Neural progenitor cell (in vitro differentiated cells): ENCODE measurements around the gene PPM1D. TPM values are rescaled to one million over a fixed set of nuclear protein-coding genes. Genes with fewer than 3 reads are reported as not detected.

ENCODE experiments used
- DNase-seq: peaks from one replicate; pipeline ENCODE4 v3.0.0-alpha.2; 2016; ENCODE audit warnings: low spot score
- H2AFZ ChIP-seq: fragments of 200-600 bp; sonication (generic); replicated peaks from 2 replicates; pipeline ENCODE4 v1.6.1; 2016; ENCODE audit warnings: antibody characterized with exemption
- H3F3A ChIP-seq: fragments of 200-600 bp; sonication (generic); 2 replicates; pipeline ENCODE4 v1.6.1; 2016; ENCODE audit warnings: antibody characterized with exemption, low read depth
- H3K27ac ChIP-seq: fragments of 200-600 bp; sonication (generic); 2 replicates; pipeline ENCODE4 v1.5.1; 2016; ENCODE audit warnings: mild to moderate bottlenecking
- H3K27me3 ChIP-seq: fragments of 200-600 bp; sonication (generic); 2 replicates; pipeline ENCODE4 v1.6.1; 2016; ENCODE audit warnings: mild to moderate bottlenecking, moderate library complexity
- H3K36me3 ChIP-seq: fragments of 200-600 bp; sonication (generic); 2 replicates; pipeline ENCODE4 v1.5.1; 2016
- H3K4me1 ChIP-seq: fragments of 200-600 bp; sonication (generic); 2 replicates; pipeline ENCODE4 v1.6.1; 2016; ENCODE audit warnings: mixed run types
- H3K4me2 ChIP-seq: fragments of 200-600 bp; sonication (generic); 2 replicates; pipeline ENCODE4 v1.6.1; 2016
- H3K4me3 ChIP-seq: fragments of 200-600 bp; sonication (generic); 2 replicates; pipeline ENCODE4 v1.5.1; 2016
- H3K79me2 ChIP-seq: fragments of 200-600 bp; sonication (generic); 2 replicates; pipeline ENCODE4 v1.6.1; 2016; ENCODE audit warnings: low read depth
- H3K9ac ChIP-seq: fragments of 200-600 bp; sonication (generic); 2 replicates; pipeline ENCODE4 v1.6.1; 2016
- H3K9me3 ChIP-seq: fragments of 200-600 bp; sonication (generic); 2 replicates; pipeline ENCODE4 v1.5.1; 2016; ENCODE audit warnings: low read depth
- H4K20me1 ChIP-seq: fragments of 200-600 bp; sonication (generic); 2 replicates; pipeline ENCODE4 v1.6.1; 2016; ENCODE audit warnings: low read depth
- H3K27ac Mint-ChIP-seq: 3 replicates; pipeline ENCODE4 v1.8.0; 2021; ENCODE audit warnings: mixed read lengths
- H3K27me3 Mint-ChIP-seq: 2 replicates; pipeline ENCODE4 v1.8.0; 2022; ENCODE audit warnings: low read depth, mild to moderate bottlenecking, inconsistent platforms, moderate library complexity, mixed read lengths; ENCODE audit not compliant: insufficient read depth
- H3K36me3 Mint-ChIP-seq: 3 replicates; pipeline ENCODE4 v1.8.0; 2021; ENCODE audit warnings: mixed read lengths
- H3K4me1 Mint-ChIP-seq: 3 replicates; pipeline ENCODE4 v1.8.0; 2021; ENCODE audit warnings: mixed read lengths
- H3K4me3 Mint-ChIP-seq: 3 replicates; pipeline ENCODE4 v1.8.0; 2021; ENCODE audit warnings: mild to moderate bottlenecking, moderate library complexity, mixed read lengths
- H3K9me3 Mint-ChIP-seq: 3 replicates; pipeline ENCODE4 v1.8.0; 2020; ENCODE audit warnings: mixed read lengths
- CTCF ChIP-seq: fragments of 200-600 bp; sonication (generic); IDR thresholded peaks from 2 replicates; pipeline ENCODE4 v1.5.1; 2017; ENCODE audit warnings: antibody characterized with exemption, mild to moderate bottlenecking
- EZH2 ChIP-seq: fragments of 200-600 bp; sonication (generic); IDR thresholded peaks from 2 replicates; pipeline ENCODE4 v1.6.1; 2017; ENCODE audit warnings: antibody characterized with exemption, mild to moderate bottlenecking, moderate library complexity
- EZH2phosphoT487 ChIP-seq: fragments of 200-600 bp; sonication (generic); IDR thresholded peaks from 2 replicates; pipeline ENCODE4 v1.6.1; 2017; ENCODE audit warnings: antibody characterized with exemption
- total RNA-seq: library from RNA; depleted of rRNA; stranded (reverse); fragments of >200 nt; gene quantifications from 2 replicates; pipeline ENCODE4 v1.2.3, GENCODE V29; 2015; ENCODE audit warnings: low replicate concordance

PPM1D gene
- total RNA-seq, 1 donor from 2014 or later = 22.9 TPM

DNA sequence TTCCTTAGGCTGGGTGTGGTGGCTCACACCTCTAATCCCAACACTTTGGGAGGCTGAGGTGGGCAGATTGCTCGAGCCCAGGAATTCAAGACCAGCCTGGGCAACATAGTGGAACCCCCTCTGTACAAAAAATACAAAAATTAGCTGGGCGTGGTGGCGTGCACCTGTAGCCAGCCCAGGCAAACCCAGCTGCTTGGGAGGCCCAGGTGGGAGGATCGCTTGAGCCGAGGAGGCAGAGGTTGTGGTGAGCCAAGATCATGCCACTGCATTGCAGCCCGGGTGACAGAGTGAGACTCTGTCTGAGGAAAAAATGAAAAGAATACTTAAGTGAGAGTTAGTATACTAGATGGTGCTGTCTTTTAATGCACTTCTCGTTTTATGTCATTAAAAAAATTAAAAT is 15.1 kb downstream of the PPM1D start:
- peaks cover 12% of the 10 kb centered on the region for H3K36me3 Mint-ChIP-seq
- H3K27ac Mint-ChIP-seq = no peak overlapping the region
- no peaks in the 10 kb centered on the region for H3K27me3 ChIP-seq
- H3K27ac ChIP-seq = no peak overlapping the region
- peaks cover under 1% of the 10 kb centered on the region for H3K9me3 Mint-ChIP-seq
- no peak overlapping the region for H3K4me3 ChIP-seq
- H3K79me2 ChIP-seq = peaks cover 100% of the 10 kb centered on the region
- no peaks in the 10 kb centered on the region for H3K36me3 ChIP-seq
- H2AFZ ChIP-seq = no peak overlapping the region
- peaks cover 8% of the 10 kb centered on the region for H3K4me1 Mint-ChIP-seq
- H3F3A ChIP-seq = no peaks in the 10 kb centered on the region
- H4K20me1 ChIP-seq = no peaks in the 10 kb centered on the region
- H3K9me3 ChIP-seq = no peaks in the 10 kb centered on the region
- H3K9ac ChIP-seq = no peak overlapping the region
- no peak overlapping the region for H3K4me2 ChIP-seq
- H3K4me1 ChIP-seq = no peaks in the 10 kb centered on the region
- TF ChIP-seq EZH2 (no peak), EZH2phosphoT487 (no peak), CTCF (no peak)
- DNase-seq = no peak
- H3K27me3 Mint-ChIP-seq = peaks cover 2% of the 10 kb centered on the region
- H3K4me3 Mint-ChIP-seq = no peak overlapping the region

- Mint-ChIP-seq H3K4me3 (no peak overlapping the region), H3K36me3 (peaks cover 14% of the 10 kb centered on the region), H3K4me1 (peaks cover 8% of the 10 kb centered on the region), H3K9me3 (peaks cover 4% of the 10 kb centered on the region), H3K27me3 (peaks cover 2% of the 10 kb centered on the region), H3K27ac (no peak overlapping the region)
- H4K20me1 ChIP-seq = no peaks in the 10 kb centered on the region
- peaks cover 100% of the 10 kb centered on the region for H3K79me2 ChIP-seq
- no peaks in the 10 kb centered on the region for H3K9me3 ChIP-seq
- no peak overlapping the region for H3K9ac ChIP-seq
- H3K4me3 ChIP-seq = no peak overlapping the region
- TF ChIP-seq EZH2phosphoT487 (no peak), CTCF (no peak), EZH2 (no peak)
- H3K36me3 ChIP-seq = no peaks in the 10 kb centered on the region
- no peak overlapping the region for H2AFZ ChIP-seq
- no peaks in the 10 kb centered on the region for H3F3A ChIP-seq
- no peak for DNase-seq
- H3K27me3 ChIP-seq = no peaks in the 10 kb centered on the region
- no peak overlapping the region for H3K27ac ChIP-seq
- H3K4me2 ChIP-seq = no peak overlapping the region
- no peaks in the 10 kb centered on the region for H3K4me1 ChIP-seq
These were observed 15.8 kb downstream of the PPM1D start for GRCh38 chr17:60615840-60616239.

DNA sequence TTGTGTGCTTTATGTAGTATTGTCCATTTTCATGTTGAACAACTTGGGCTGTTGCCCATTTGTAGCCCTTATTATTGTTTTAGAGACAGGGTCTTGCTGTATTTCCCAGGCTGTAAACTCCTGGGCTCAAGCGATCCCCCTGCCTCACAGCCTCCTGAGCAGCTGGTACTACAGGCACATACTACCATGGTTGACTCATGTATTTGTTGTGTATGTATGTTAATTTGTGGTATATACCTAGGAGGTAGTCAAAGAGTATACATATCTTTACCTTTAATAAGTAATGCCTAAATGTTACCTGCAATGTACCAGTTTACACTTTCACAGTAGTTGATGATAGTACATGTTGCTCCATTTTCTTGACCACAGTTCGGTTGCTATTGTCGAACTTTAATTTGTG is 18.1 kb downstream of the PPM1D start:
- peaks cover 8% of the 10 kb centered on the region for H3K4me1 Mint-ChIP-seq
- Histone ChIP-seq H3K9me3 (no peaks in the 10 kb centered on the region), H3K4me1 (no peaks in the 10 kb centered on the region), H3K27me3 (no peaks in the 10 kb centered on the region), H3F3A (peaks cover 4% of the 10 kb centered on the region), H3K36me3 (no peaks in the 10 kb centered on the region), H3K4me3 (no peak overlapping the region), H3K4me2 (no peak overlapping the region), H3K79me2 (peaks cover 100% of the 10 kb centered on the region), H3K9ac (no peak overlapping the region), H2AFZ (no peak overlapping the region), H4K20me1 (no peaks in the 10 kb centered on the region), H3K27ac (no peak overlapping the region)
- TF ChIP-seq EZH2 (no peak), EZH2phosphoT487 (no peak), CTCF (no peak)
- peaks cover 4% of the 10 kb centered on the region for H3K9me3 Mint-ChIP-seq
- DNase-seq = no peak
- peaks cover 14% of the 10 kb centered on the region for H3K36me3 Mint-ChIP-seq
- peaks cover 2% of the 10 kb centered on the region for H3K27me3 Mint-ChIP-seq
- H3K27ac Mint-ChIP-seq = no peak overlapping the region
- H3K4me3 Mint-ChIP-seq = no peak overlapping the region
